ENCODE measurements around the gene NUTF2. TPM values are rescaled to one million over a fixed set of nuclear protein-coding genes. Genes with fewer than 3 reads are reported as not detected.

NUTF2 gene
- total and polyA plus RNA-seq, 2 of the 8 experiments (the other 6 are each of a cell fraction or from before 2014, with no cell fraction given): 219 to 377 TPM

DNA sequence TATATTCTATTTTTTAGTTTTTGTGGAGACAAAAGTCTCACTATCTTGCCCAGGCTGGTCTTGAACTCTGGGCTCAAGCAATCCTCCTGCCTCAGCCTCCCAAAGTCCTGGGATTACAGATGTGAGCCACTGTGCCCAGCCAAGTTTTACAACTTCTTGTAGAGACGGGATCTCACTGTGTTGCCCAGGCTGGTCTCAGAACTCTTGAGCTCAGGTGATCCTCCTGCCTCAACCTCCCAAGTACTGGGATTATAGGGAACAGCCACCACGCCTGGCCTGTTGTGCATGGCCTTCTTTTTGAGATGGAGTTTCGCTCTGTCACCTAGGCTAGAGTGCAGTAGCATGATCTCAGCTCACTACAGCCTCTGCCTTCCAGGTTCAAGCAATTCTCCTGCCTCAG is 6.9 kb downstream of the NUTF2 start (continued):
- TF ChIP-seq, protein P1, sequence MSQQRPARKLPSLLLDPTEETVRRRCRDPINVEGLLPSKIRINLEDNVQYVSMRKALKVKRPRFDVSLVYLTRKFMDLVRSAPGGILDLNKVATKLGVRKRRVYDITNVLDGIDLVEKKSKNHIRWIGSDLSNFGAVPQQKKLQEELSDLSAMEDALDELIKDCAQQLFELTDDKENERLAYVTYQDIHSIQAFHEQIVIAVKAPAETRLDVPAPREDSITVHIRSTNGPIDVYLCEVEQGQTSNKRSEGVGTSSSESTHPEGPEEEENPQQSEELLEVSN (IDR thresholded peaks at IDR 0.05): no peak
- TF ChIP-seq RAD21 (IDR thresholded peaks at IDR 0.05 in 1 of 2, conservative IDR thresholded peaks at IDR 0.05 in 1 of 2; ENCODE audit: low read depth in 2 of 2, low read length in 2 of 2) (no peak), TEAD4 (IDR thresholded peaks at IDR 0.05; ENCODE audit: low read depth, low read length) (no peak), CTCF (IDR thresholded peaks at IDR 0.05; ENCODE audit: control extremely low read depth in 1 of 3, insufficient read depth in 1 of 3, low read depth in 1 of 3, low read length in 3 of 3) (no peak), CHD1 (IDR thresholded peaks at IDR 0.05; ENCODE audit: low read depth, low read length) (no peak), GTF2F1 (IDR thresholded peaks at IDR 0.05; ENCODE audit: borderline replicate concordance, low read depth, low read length) (no peak), ATF3 (IDR thresholded peaks at IDR 0.05; ENCODE audit: insufficient read depth, low read depth, low read length) (no peak)
